T-cell (primary cell): ENCODE measurements around the gene TMEM218. TPM values are rescaled to one million over a fixed set of nuclear protein-coding genes. Genes with fewer than 3 reads are reported as not detected.

Experiments used
- ATAC-seq, 4 experiments: fragments of 200-7000 bp in 3 of 4; fragments of 150-1000 bp in 1 of 4; cut with Tn5 transposase; replicated peaks in 1 of 4; 1 replicate in 3 of 4; 2 replicates in 1 of 4; pipeline ENCODE4 v1.10.0; 2021; ENCODE audit warnings: moderate library complexity in 3 of 4, mild to moderate bottlenecking in 2 of 4, moderate number of reproducible peaks in 1 of 4
- CTCF ChIA-PET, 2 donors: fragments of 300-600 bp; sonication (Branson Sonifier 250); formaldehyde crosslinking; loops; one replicate each; lab custom pipeline; 2022; ENCODE audit warnings: antibody characterized with exemption in 2 of 2; lab: Charles Lee
- POLR2A ChIA-PET, 2 donors: fragments of 300-600 bp; sonication (Branson Sonifier 250); formaldehyde crosslinking; loops; one replicate each; lab custom pipeline; 2022; ENCODE audit warnings: antibody characterized with exemption in 2 of 2; lab: Charles Lee
- DNase-seq, 35 experiments: peaks; one replicate each; pipeline versions ENCODE4 v3.0.0 to v3.0.0-alpha.2; 2013 to 2023
- H3K27ac ChIP-seq: one replicate; pipeline ENCODE4 v1.5.1; 2013; ENCODE audit warnings: low read length
- H3K27me3 ChIP-seq, 2 experiments: replicated peaks in 1 of 2; 1 replicate in 1 of 2; 2 replicates in 1 of 2; pipeline versions ENCODE4 v1.6.1 to v1.7.0; 2013; ENCODE audit warnings: low read length in 1 of 2, mixed read lengths in 1 of 2; ENCODE audit not compliant: control insufficient read depth in 2 of 2, insufficient read depth in 2 of 2; ENCODE audit errors: extremely low read depth in 1 of 2
- H3K36me3 ChIP-seq, 2 donors: 1 replicate in 1 of 2; 2 replicates in 1 of 2; pipeline versions ENCODE4 v1.6.1 to v1.7.0; 2013; ENCODE audit warnings: low read length in 1 of 2; ENCODE audit not compliant: control insufficient read depth in 2 of 2, insufficient read depth in 1 of 2; ENCODE audit errors: extremely low read depth in 1 of 2
- H3K4me1 ChIP-seq, 2 experiments: 1 replicate in 1 of 2; 2 replicates in 1 of 2; pipeline versions ENCODE4 v1.6.1 to v1.7.0; 2013; ENCODE audit warnings: low read length in 2 of 2, mixed read lengths in 1 of 2; ENCODE audit not compliant: insufficient read depth in 2 of 2, control insufficient read depth in 1 of 2; ENCODE audit errors: extremely low read depth in 1 of 2
- H3K4me3 ChIP-seq, 2 donors: 1 replicate in 1 of 2; 2 replicates in 1 of 2; pipeline versions ENCODE4 v1.5.1 to v1.7.0; 2013; ENCODE audit warnings: mild to moderate bottlenecking in 2 of 2, low read length in 1 of 2, moderate library complexity in 1 of 2; ENCODE audit not compliant: control insufficient read depth in 1 of 2; ENCODE audit errors: extremely low read depth in 1 of 2
- H3K9me3 ChIP-seq: 2 replicates; pipeline ENCODE4 v1.7.0; 2013
- H3K27ac Mint-ChIP-seq, 2 donors: one replicate each; pipeline ENCODE4 v1.8.0; 2020 to 2021; ENCODE audit warnings: mild to moderate bottlenecking in 2 of 2, mixed read lengths in 2 of 2
- H3K27me3 Mint-ChIP-seq, 2 donors: one replicate each; pipeline ENCODE4 v1.8.0; 2021 to 2022; ENCODE audit warnings: mixed read lengths in 2 of 2
- H3K36me3 Mint-ChIP-seq: one replicate; pipeline ENCODE4 v1.8.0; 2021; ENCODE audit warnings: mixed read lengths
- H3K4me1 Mint-ChIP-seq, 3 donors: one replicate each; pipeline ENCODE4 v1.8.0; 2020 to 2022; ENCODE audit warnings: mixed read lengths in 3 of 3, mild to moderate bottlenecking in 1 of 3
- H3K4me3 Mint-ChIP-seq, 3 donors: one replicate each; pipeline ENCODE4 v1.8.0; 2020 to 2022; ENCODE audit warnings: mild to moderate bottlenecking in 3 of 3, mixed read lengths in 3 of 3, moderate library complexity in 3 of 3
- H3K9me3 Mint-ChIP-seq, 3 donors: one replicate each; pipeline ENCODE4 v1.8.0; 2020 to 2022; ENCODE audit warnings: mixed read lengths in 3 of 3
- WGBS: methylation state at CpG from one replicate; pipeline ENCODE4 v1.1.5; 2013; ENCODE audit warnings: missing lambda C conversion rate; ENCODE audit not compliant: insufficient coverage; 5-methylcytosine and 5-hydroxymethylcytosine counted together
- total RNA-seq, 35 experiments: library from RNA in 6 of 35; stranded (reverse) in 6 of 35; fragments of 120-200 nt in 1 of 35; gene quantifications; one replicate each; pipeline versions ENCODE4 v1.2.1 to v1.2.4 and lab custom pipeline; 2013 to 2026

TMEM218 gene
- total RNA-seq, 5 donors from 2014 or later (not counting 1 experiment from before 2014, with no cell fraction given): 10.3 to 18.9 (median 14.8) TPM

DNA sequence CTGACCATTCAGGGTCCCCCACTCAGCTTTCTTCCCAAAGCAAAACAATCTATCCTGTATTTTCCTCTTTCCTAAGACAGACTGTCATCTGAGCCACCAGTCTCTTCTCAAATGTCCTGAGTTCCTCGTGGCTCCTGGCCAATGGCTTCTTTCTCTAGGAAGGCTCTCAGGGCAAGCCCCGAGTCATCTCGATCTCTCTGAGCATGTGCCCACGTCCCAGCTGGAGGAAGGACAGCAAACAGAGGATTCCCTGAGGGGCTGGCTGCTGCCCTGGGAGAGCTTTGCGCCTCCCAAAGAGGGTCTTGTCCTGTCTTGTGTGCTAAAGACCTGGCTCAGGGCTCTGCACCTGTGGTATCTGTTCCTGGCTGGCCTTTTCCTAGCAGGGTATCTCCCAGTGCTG lies 40.0 kb downstream of the TMEM218 start:
- no peaks in the 10 kb centered on the region for H3K36me3 ChIP-seq
- H3K4me1 ChIP-seq: peaks cover 0 to 6% of the 10 kb centered on the region in 2 experiments
- no peaks in the 10 kb centered on the region for H3K9me3 Mint-ChIP-seq
- DNase-seq (no peak), ATAC-seq (no peak)
- no peak overlapping the region for H3K4me3 ChIP-seq
- 69% methylated on average over 5 of the region's 5 CpGs for WGBS
- H3K27ac Mint-ChIP-seq: no peak overlapping the region
- H3K27me3 Mint-ChIP-seq: peaks cover 30 to 42% of the 10 kb centered on the region in 2 donors
- H3K9me3 ChIP-seq: no peaks in the 10 kb centered on the region
- peaks cover 0 to 12% (median 5%) of the 10 kb centered on the region in 3 donors for H3K4me1 Mint-ChIP-seq
- POLR2A ChIA-PET: no interaction called here
- no peak overlapping the region for H3K4me3 Mint-ChIP-seq
- CTCF ChIA-PET: no interaction called here
- H3K36me3 Mint-ChIP-seq: no peaks in the 10 kb centered on the region
- H3K27ac ChIP-seq: no peak overlapping the region
- peaks cover 0 to 57% of the 10 kb centered on the region in 2 experiments for H3K27me3 ChIP-seq

DNA sequence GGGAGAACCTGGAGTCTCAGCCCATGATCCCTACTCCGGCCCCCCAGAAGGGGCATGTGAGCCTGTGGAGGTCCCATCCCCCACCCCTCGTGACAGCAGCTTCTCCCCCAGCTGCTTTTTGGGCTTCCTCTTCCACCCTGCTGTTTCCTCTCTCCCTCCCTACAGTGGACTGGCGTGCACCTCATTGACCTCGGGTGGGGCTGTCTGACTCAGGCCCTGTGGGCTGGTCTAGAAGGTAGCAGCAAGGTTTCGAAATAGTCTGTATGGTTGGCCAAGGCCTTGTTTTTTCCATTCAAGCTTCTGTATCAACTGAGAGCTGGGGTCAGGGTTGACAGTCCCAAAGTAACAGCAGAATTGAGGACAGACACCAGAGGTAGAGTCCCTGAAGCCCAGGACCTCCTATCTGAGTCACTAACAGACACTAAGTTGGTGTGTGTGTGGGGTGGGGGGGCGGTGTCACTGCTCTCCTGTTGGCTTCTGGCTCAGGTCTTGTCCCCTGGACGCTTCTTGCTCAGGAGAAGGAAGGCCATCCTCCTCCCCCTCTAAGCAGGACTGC lies 40.6 kb downstream of the TMEM218 start:
- ChIA-PET CTCF (no interaction called here), POLR2A (no interaction called here)
- Histone ChIP-seq H3K4me1 (peaks cover 0 to 6% of the 10 kb centered on the region in 2 experiments), H3K9me3 (no peaks in the 10 kb centered on the region), H3K4me3 (no peak overlapping the region), H3K27ac (no peak overlapping the region), H3K36me3 (no peaks in the 10 kb centered on the region), H3K27me3 (peaks cover 0 to 51% of the 10 kb centered on the region in 2 experiments)
- ATAC-seq (peak in 1 of 4 experiments; percentile 46), DNase-seq (peak in 1 of 35 experiments; percentile 51)
- Mint-ChIP-seq H3K4me1 (peaks cover 0 to 12% (median 5%) of the 10 kb centered on the region in 3 donors), H3K4me3 (no peak overlapping the region), H3K27ac (no peak overlapping the region), H3K36me3 (no peaks in the 10 kb centered on the region), H3K27me3 (peaks cover 37 to 47% of the 10 kb centered on the region in 2 donors), H3K9me3 (no peaks in the 10 kb centered on the region)
- WGBS: 33% methylated on average over 2 of the region's 7 CpGs

DNA sequence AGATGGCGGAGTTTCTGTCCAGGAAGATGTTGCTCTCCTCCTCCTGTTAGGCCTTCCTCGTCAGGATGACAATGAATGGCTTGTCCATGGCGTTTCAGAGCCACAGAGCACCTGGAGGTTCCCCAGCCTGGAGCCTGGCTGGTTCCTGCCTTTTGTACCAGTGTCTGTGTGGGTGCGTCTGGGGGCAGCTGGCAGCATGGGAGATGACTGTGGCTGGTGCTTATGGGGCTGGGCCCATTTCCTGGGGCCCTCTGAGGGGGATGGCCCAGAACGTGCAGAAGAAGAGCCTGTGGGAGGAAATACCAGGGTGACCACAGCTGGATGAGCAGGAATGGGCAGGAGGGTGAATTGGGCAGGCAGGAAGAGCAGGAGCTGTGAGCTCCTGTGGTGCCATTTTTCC lies 41.6 kb downstream of the TMEM218 start:
- H3K9me3 ChIP-seq: no peaks in the 10 kb centered on the region
- H3K36me3 Mint-ChIP-seq: no peaks in the 10 kb centered on the region
- no peak overlapping the region for H3K27ac ChIP-seq
- DNase-seq (no peak), ATAC-seq (no peak)
- no peaks in the 10 kb centered on the region for H3K9me3 Mint-ChIP-seq
- CTCF ChIA-PET: no interaction called here
- H3K4me1 Mint-ChIP-seq: peaks cover 0 to 12% (median 5%) of the 10 kb centered on the region in 3 donors
- no peak overlapping the region for H3K27ac Mint-ChIP-seq
- no peaks in the 10 kb centered on the region for H3K36me3 ChIP-seq
- 47% methylated on average over 5 of the region's 5 CpGs for WGBS
- POLR2A ChIA-PET: no interaction called here
- H3K4me3 Mint-ChIP-seq: no peak overlapping the region
- peaks cover 0 to 41% of the 10 kb centered on the region in 2 experiments for H3K27me3 ChIP-seq
- H3K4me1 ChIP-seq: peaks cover 0 to 6% of the 10 kb centered on the region in 2 experiments
- H3K4me3 ChIP-seq: no peak overlapping the region
- H3K27me3 Mint-ChIP-seq: peaks cover 44 to 46% of the 10 kb centered on the region in 2 donors

DNA sequence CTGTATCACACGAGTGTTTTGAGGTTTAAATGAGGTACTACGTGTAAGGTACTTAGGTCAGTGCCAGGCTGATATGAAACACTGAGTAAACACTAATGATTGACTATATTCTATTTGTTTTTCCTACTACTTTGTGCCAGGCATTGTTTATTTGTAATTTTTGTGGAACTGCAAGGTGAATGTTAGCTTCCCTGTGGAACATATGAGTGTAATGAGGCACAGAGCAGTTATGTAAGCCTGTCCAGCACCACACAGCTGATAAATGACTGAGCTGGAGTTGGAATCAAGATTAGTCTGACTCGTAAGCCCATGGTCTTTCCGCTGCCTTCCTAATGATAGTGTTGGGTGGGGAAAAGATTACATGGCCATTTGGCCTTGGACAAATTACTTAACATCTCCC lies 42.4 kb downstream of the TMEM218 start:
- H3K36me3 Mint-ChIP-seq: no peaks in the 10 kb centered on the region
- no peaks in the 10 kb centered on the region for H3K36me3 ChIP-seq
- no peak overlapping the region for H3K27ac Mint-ChIP-seq
- H3K27me3 Mint-ChIP-seq: peaks cover 50 to 52% of the 10 kb centered on the region in 2 donors
- POLR2A ChIA-PET: no interaction called here
- H3K4me1 Mint-ChIP-seq: peaks cover 0 to 17% (median 8%) of the 10 kb centered on the region in 3 donors
- H3K4me3 ChIP-seq: no peak overlapping the region
- DNase-seq (no peak), ATAC-seq (no peak)
- H3K4me1 ChIP-seq: peaks cover 0 to 8% of the 10 kb centered on the region in 2 experiments
- no peak overlapping the region for H3K4me3 Mint-ChIP-seq
- no CpG with 5 or more reads among the region's 4 CpGs for WGBS
- H3K27me3 ChIP-seq: peaks cover 0 to 38% of the 10 kb centered on the region in 2 experiments
- CTCF ChIA-PET: no interaction called here
- no peaks in the 10 kb centered on the region for H3K9me3 Mint-ChIP-seq
- no peak overlapping the region for H3K27ac ChIP-seq
- no peaks in the 10 kb centered on the region for H3K9me3 ChIP-seq

DNA sequence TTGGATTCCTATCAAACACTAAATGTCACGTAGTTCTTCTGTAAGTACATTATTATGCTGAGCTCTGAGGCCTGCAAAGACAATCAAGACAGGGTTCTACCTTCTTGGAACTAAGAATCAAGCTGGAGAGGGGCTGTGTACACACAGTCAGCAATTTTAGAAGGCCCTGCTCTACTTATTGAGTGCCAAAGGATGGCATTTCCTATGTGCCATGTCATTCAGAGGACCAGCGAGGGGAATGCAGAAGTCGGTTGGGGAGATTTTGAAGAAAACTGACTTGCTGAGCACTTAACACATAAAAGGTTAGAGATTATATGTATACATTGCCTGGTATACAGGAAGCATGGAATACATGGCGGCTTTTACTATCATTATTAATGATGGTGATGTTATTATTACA lies 43.1 kb downstream of the TMEM218 start:
- Mint-ChIP-seq H3K9me3 (no peaks in the 10 kb centered on the region), H3K27me3 (peaks cover 54 to 57% of the 10 kb centered on the region in 2 donors)
- CTCF ChIA-PET: no interaction called here

DNA sequence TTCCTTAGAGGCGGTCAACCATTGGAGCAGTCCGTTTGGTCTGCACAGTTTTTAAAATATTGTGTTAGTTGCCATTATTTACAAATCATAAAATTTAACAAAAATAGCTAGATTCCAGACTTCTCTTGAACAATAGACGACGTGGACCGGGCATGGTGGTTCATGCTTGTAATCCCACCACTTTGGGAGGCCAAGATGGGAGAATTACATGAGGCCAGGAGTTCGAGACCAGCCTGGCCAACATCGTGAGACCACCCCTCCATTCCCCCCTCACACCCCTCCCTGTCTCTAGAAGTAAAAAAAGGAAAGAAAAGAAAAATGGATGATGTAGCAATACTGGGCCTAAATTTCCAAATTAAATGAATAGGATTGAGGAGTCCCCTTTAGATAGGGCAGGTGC lies 47.4 kb downstream of the TMEM218 start:
- DNase-seq: no peak
- Mint-ChIP-seq H3K27ac (no peak overlapping the region), H3K4me1 (peaks cover 5 to 15% (median 7%) of the 10 kb centered on the region in 3 donors), H3K36me3 (no peaks in the 10 kb centered on the region), H3K27me3 (peaks cover 41 to 53% of the 10 kb centered on the region in 2 donors), H3K4me3 (peak overlapping the region; percentile 63 to 82 (median 63)), H3K9me3 (no peaks in the 10 kb centered on the region)
- ChIA-PET CTCF (no interaction called here), POLR2A (no interaction called here)
- Histone ChIP-seq H3K27ac (no peak overlapping the region), H3K4me1 (peaks cover 0 to 16% of the 10 kb centered on the region in 2 experiments), H3K27me3 (peaks cover 6 to 22% of the 10 kb centered on the region in 2 experiments), H3K4me3 (peak overlapping the region; percentile 44 to 65), H3K9me3 (no peaks in the 10 kb centered on the region), H3K36me3 (no peaks in the 10 kb centered on the region)
- ATAC-seq: no peak
- no CpG with 5 or more reads among the region's 7 CpGs for WGBS

More for the DNA sequence above, 43.1 kb downstream of the TMEM218 start:
- no peaks in the 10 kb centered on the region for H3K9me3 ChIP-seq
- peaks cover 0 to 22% (median 12%) of the 10 kb centered on the region in 3 donors for H3K4me1 Mint-ChIP-seq
- DNase-seq: no peak
- no peak overlapping the region for H3K4me3 Mint-ChIP-seq
- WGBS: 83% methylated on average over 1 of the region's 4 CpGs
- H3K27me3 ChIP-seq: peaks cover 0 to 38% of the 10 kb centered on the region in 2 experiments
- peaks cover 0 to 15% of the 10 kb centered on the region in 2 experiments for H3K4me1 ChIP-seq
- H3K27ac ChIP-seq: no peak overlapping the region
- no peaks in the 10 kb centered on the region for H3K36me3 Mint-ChIP-seq
- POLR2A ChIA-PET: no interaction called here
- ATAC-seq: no peak
- H3K4me3 ChIP-seq: no peak overlapping the region
- H3K27ac Mint-ChIP-seq: no peak overlapping the region
- no peaks in the 10 kb centered on the region for H3K36me3 ChIP-seq
